C4-2B (cell line): Measurements from ENCODE around the gene ZFP36L2.

Source experiments
- CTCF ChIP-seq: fragments of 450-650 bp; conservative IDR thresholded peaks from 2 replicates; pipeline ENCODE4 v1.5.1; 2017; ENCODE audit warnings: mild to moderate bottlenecking
- ZFX ChIP-seq: fragments of 450-650 bp; IDR thresholded peaks from 2 replicates; pipeline ENCODE4 v1.6.1; 2017

- TF ChIP-seq CTCF (no peak), ZFX (no peak)
Measured at GRCh38 chr2:43239981-43240765, 13.8 kb upstream of the ZFP36L2 start.
